Transverse colon (tissue), 4 donors: ENCODE data around the gene PRR5. TPM values are rescaled to one million over a fixed set of nuclear protein-coding genes. Genes with fewer than 3 reads are reported as not detected.

Experiments
- DNase-seq: peaks from one replicate; pipeline ENCODE4 v3.0.0-alpha.2; 2019
- H3K27ac ChIP-seq, 4 donors: fragments of 200-600 bp; sonication (generic); 2 replicates each; pipeline ENCODE4 v1.5.1; 2016 to 2018; ENCODE audit warnings: inconsistent platforms in 4 of 4
- H3K27me3 ChIP-seq: fragments of 200-600 bp; sonication (generic); 2 replicates; pipeline ENCODE4 v1.5.1; 2017; ENCODE audit warnings: inconsistent platforms
- H3K36me3 ChIP-seq, 4 donors: fragments of 200-600 bp; sonication (generic); 2 replicates each; pipeline ENCODE4 v1.5.1; 2017 to 2019; ENCODE audit warnings: inconsistent platforms in 4 of 4
- H3K4me1 ChIP-seq, 4 donors: fragments of 200-600 bp; sonication (generic); 2 replicates each; pipeline ENCODE4 v1.5.1; 2017 to 2020; ENCODE audit warnings: inconsistent platforms in 4 of 4
- H3K4me3 ChIP-seq, 4 donors: fragments of 200-600 bp; sonication (generic); 1 replicate in 1 of 4; 2 replicates in 3 of 4; pipeline versions ENCODE4 v1.5.1 to v1.6.1; 2017 to 2019; ENCODE audit warnings: inconsistent platforms in 4 of 4
- H3K9me3 ChIP-seq, 2 donors: fragments of 200-600 bp; sonication (generic); 2 replicates each; pipeline ENCODE4 v1.5.1; 2017 to 2019; ENCODE audit warnings: inconsistent platforms in 2 of 2
- CTCF ChIP-seq, 5 experiments: fragments of 200-600 bp in 3 of 5; fragments of 450-650 bp in 2 of 5; sonication (generic) in 3 of 5; IDR thresholded peaks; 1 replicate in 2 of 5; 2 replicates in 3 of 5; pipeline ENCODE4 v1.5.1; 2016 to 2017; ENCODE audit warnings: antibody characterized with exemption in 5 of 5, inconsistent platforms in 3 of 5, mild to moderate bottlenecking in 2 of 5, moderate library complexity in 1 of 5
- EP300 ChIP-seq: sonication (generic); formaldehyde crosslinking; IDR thresholded peaks from one replicate; pipeline ENCODE4 v1.6.1; 2017; ENCODE audit warnings: antibody characterized with exemption, low read depth
- POLR2A ChIP-seq: fragments of 450-650 bp; IDR thresholded peaks from one replicate; pipeline ENCODE4 v1.6.1; 2016; ENCODE audit warnings: antibody characterized with exemption, mild to moderate bottlenecking, moderate library complexity
- POLR2AphosphoS5 ChIP-seq, 3 donors: sonication (generic); formaldehyde crosslinking; IDR thresholded peaks; one replicate each; pipeline ENCODE4 v1.6.1; 2016; ENCODE audit warnings: antibody characterized with exemption in 3 of 3
- WGBS, 2 donors: methylation state at CpG; one replicate each; pipeline ENCODE4 v1.1.5; 2018; ENCODE audit warnings: low coverage in 1 of 2; 5-methylcytosine and 5-hydroxymethylcytosine counted together
- in situ Hi-C, 4 donors: fragments of 200-750 bp; cut with MboI; loops; one replicate each; pipeline versions ENCODE4 v1.15.0 to v1.15.1; 2017; ENCODE audit warnings: low sequenced_read_pairs in 3 of 4, low pct_ligation_motif_present in 1 of 4, low pct_unique_long_range_greater_than_20kb in 1 of 4
- intact Hi-C: fragments of 100-400 bp; cut with DNase I; formaldehyde crosslinking; loops from one replicate; pipeline ENCODE4 v1.15.1; 2023; ENCODE audit warnings: low total_unique reads
- total RNA-seq, 4 donors: library from RNA; depleted of rRNA; stranded (reverse); fragments of >200 nt; gene quantifications; one replicate each; pipeline ENCODE4 v1.1.0, GENCODE V29; 2016

The PRR5 gene
- total RNA-seq, 4 donors from 2014 or later, result 17.7 to 68.3 (median 22.2) TPM

GRCh38 chr22:44669561-44669976 lies 32.4 kb upstream of the PRR5 start:
- Histone ChIP-seq H3K4me1 (peaks cover 8 to 42% (median 13%) of the 10 kb centered on the region in 4 donors), H3K27me3 (peaks cover 32% of the 10 kb centered on the region), H3K36me3 (no peaks in the 10 kb centered on the region), H3K27ac (peak overlapping the region in 1 of 4 donors; percentile 86), H3K4me3 (peak overlapping the region in 1 of 4 donors; percentile 63), H3K9me3 (no peaks in the 10 kb centered on the region)
- intact Hi-C loops, result no loop called here
- 52% methylated on average over 9 of the region's 9 CpGs; no CpG with 5 or more reads in 1 of the 2 donors for WGBS, 2 donors
- in situ Hi-C loops, result no loop called here
- DNase-seq, result no peak
- TF ChIP-seq EP300 (no peak), CTCF (IDR thresholded peaks at IDR 0.05) (peak in 1 of 5 experiments; percentile 13)

GRCh38 chr22:44670220-44670988 lies 31.6 kb upstream of the PRR5 start:
- in situ Hi-C loops, result no loop called here

GRCh38 chr22:44671742-44672141 lies 30.3 kb upstream of the PRR5 start:
- no peak for DNase-seq
- WGBS, 2 donors, result 43% methylated on average over 5 of the region's 5 CpGs; no CpG with 5 or more reads in 1 of the 2 donors
- Histone ChIP-seq H3K4me3 (no peak overlapping the region), H3K9me3 (no peaks in the 10 kb centered on the region), H3K4me1 (peaks cover 6 to 32% (median 12%) of the 10 kb centered on the region in 4 donors), H3K27me3 (peaks cover 32% of the 10 kb centered on the region), H3K36me3 (no peaks in the 10 kb centered on the region), H3K27ac (no peak overlapping the region)
- intact Hi-C loops, result no loop called here
- in situ Hi-C loops, result no loop called here
- no peak for TF ChIP-seq POLR2AphosphoS5 (IDR thresholded peaks at IDR 0.05)
- no peak for TF ChIP-seq POLR2A
- no peak for TF ChIP-seq EP300
- no peak for TF ChIP-seq CTCF (IDR thresholded peaks at IDR 0.05)

More at GRCh38 chr22:44670220-44670988, 31.6 kb upstream of the PRR5 start:
- 83 to 88% methylated on average over 5 to 20 of the region's 20 CpGs for WGBS, 2 donors
- Histone ChIP-seq H3K9me3 (no peaks in the 10 kb centered on the region), H3K27ac (no peak overlapping the region), H3K36me3 (no peaks in the 10 kb centered on the region), H3K27me3 (peaks cover 32% of the 10 kb centered on the region), H3K4me3 (no peak overlapping the region), H3K4me1 (peaks cover 8 to 33% (median 10%) of the 10 kb centered on the region in 4 donors)
- intact Hi-C loops, result no loop called here
- DNase-seq, result no peak
- TF ChIP-seq EP300 (no peak), POLR2AphosphoS5 (IDR thresholded peaks at IDR 0.05) (no peak), CTCF (IDR thresholded peaks at IDR 0.05) (no peak), POLR2A (no peak)

GRCh38 chr22:44672632-44673031 lies 29.4 kb upstream of the PRR5 start:
- Histone ChIP-seq H3K27ac (no peak overlapping the region), H3K9me3 (no peaks in the 10 kb centered on the region), H3K36me3 (no peaks in the 10 kb centered on the region), H3K4me3 (no peak overlapping the region), H3K4me1 (peaks cover 7 to 33% (median 15%) of the 10 kb centered on the region in 4 donors), H3K27me3 (peaks cover 32% of the 10 kb centered on the region)
- TF ChIP-seq EP300 (no peak), POLR2A (no peak), CTCF (IDR thresholded peaks at IDR 0.05) (no peak), POLR2AphosphoS5 (IDR thresholded peaks at IDR 0.05) (no peak)
- no peak for DNase-seq
- in situ Hi-C loops (no loop called here), intact Hi-C loops (no loop called here)
- 81 to 96% methylated on average over 5 to 8 of the region's 8 CpGs for WGBS, 2 donors
